ENCODE data around the gene IL1RAPL1.
"Not testable (repeated sequence)": the region's sequence is repeated elsewhere in the genome, so short reads cannot be mapped to it uniquely, and the experiment has no call there.

IL1RAPL1 gene

GRCh38 chrX:29242856-29243255, 655.6 kb downstream of the IL1RAPL1 start:
- peaks cover 5% of the 10 kb centered on the region for H3K9me3 Mint-ChIP-seq
- no peaks in the 10 kb centered on the region for H3K4me1 Mint-ChIP-seq
- no peak overlapping the region for H3K27ac Mint-ChIP-seq
- no peak for ATAC-seq
- no peaks in the 10 kb centered on the region for H3K27me3 Mint-ChIP-seq
- H3K4me3 Mint-ChIP-seq: no peak overlapping the region
- no peaks in the 10 kb centered on the region for H3K36me3 Mint-ChIP-seq

- H3K27me3 Mint-ChIP-seq: no peaks in the 10 kb centered on the region
- H3K36me3 Mint-ChIP-seq: no peaks in the 10 kb centered on the region
- ATAC-seq: no peak
- H3K4me1 Mint-ChIP-seq: no peaks in the 10 kb centered on the region
- H3K27ac Mint-ChIP-seq: no peak overlapping the region
- H3K4me3 Mint-ChIP-seq: no peak overlapping the region
- peaks cover 5% of the 10 kb centered on the region for H3K9me3 Mint-ChIP-seq
Observed at GRCh38 chrX:29243942-29244341, 656.7 kb downstream of the IL1RAPL1 start.

- Mint-ChIP-seq H3K27me3 (no peaks in the 10 kb centered on the region), H3K36me3 (no peaks in the 10 kb centered on the region), H3K9me3 (peaks cover 2% of the 10 kb centered on the region), H3K4me1 (no peaks in the 10 kb centered on the region), H3K4me3 (no peak overlapping the region), H3K27ac (no peak overlapping the region)
- ATAC-seq: no peak
Observed at GRCh38 chrX:29254515-29254914, 667.3 kb downstream of the IL1RAPL1 start.

GRCh38 chrX:29257521-29257920, 670.3 kb downstream of the IL1RAPL1 start:
- Mint-ChIP-seq H3K9me3 (peaks cover 4% of the 10 kb centered on the region), H3K4me3 (no peak overlapping the region), H3K27me3 (no peaks in the 10 kb centered on the region), H3K36me3 (no peaks in the 10 kb centered on the region), H3K27ac (no peak overlapping the region), H3K4me1 (no peaks in the 10 kb centered on the region)
- no peak for ATAC-seq

- no peaks in the 10 kb centered on the region for H3K9me3 Mint-ChIP-seq
- no peaks in the 10 kb centered on the region for H3K36me3 Mint-ChIP-seq
- H3K27me3 Mint-ChIP-seq: no peaks in the 10 kb centered on the region
Observed at GRCh38 chrX:29269390-29269789, 682.1 kb downstream of the IL1RAPL1 start.

GRCh38 chrX:29274517-29274916, 687.3 kb downstream of the IL1RAPL1 start:
- H3K36me3 Mint-ChIP-seq: no peaks in the 10 kb centered on the region
- no peak for ATAC-seq
- H3K9me3 Mint-ChIP-seq: peaks cover 2% of the 10 kb centered on the region
- H3K4me3 Mint-ChIP-seq: no peak overlapping the region
- H3K4me1 Mint-ChIP-seq: no peaks in the 10 kb centered on the region
- H3K27me3 Mint-ChIP-seq: no peaks in the 10 kb centered on the region
- no peak overlapping the region for H3K27ac Mint-ChIP-seq

More at GRCh38 chrX:29269390-29269789, 682.1 kb downstream of the IL1RAPL1 start:
- ATAC-seq: no peak
- Mint-ChIP-seq H3K4me3 (no peak overlapping the region), H3K27ac (no peak overlapping the region), H3K4me1 (no peaks in the 10 kb centered on the region)

- ATAC-seq: no peak
- H3K4me3 Mint-ChIP-seq: no peak overlapping the region
Observed at GRCh38 chrX:29275928-29276327, 688.7 kb downstream of the IL1RAPL1 start.

GRCh38 chrX:29281078-29281742, 694.0 kb downstream of the IL1RAPL1 start:
- Mint-ChIP-seq H3K9me3 (peaks cover 2% of the 10 kb centered on the region), H3K4me1 (no peaks in the 10 kb centered on the region), H3K27me3 (no peaks in the 10 kb centered on the region), H3K36me3 (no peaks in the 10 kb centered on the region), H3K4me3 (no peak overlapping the region), H3K27ac (no peak overlapping the region)
- ATAC-seq: no peak

More at GRCh38 chrX:29275928-29276327, 688.7 kb downstream of the IL1RAPL1 start:
- Mint-ChIP-seq H3K27me3 (no peaks in the 10 kb centered on the region), H3K4me1 (no peaks in the 10 kb centered on the region), H3K27ac (no peak overlapping the region), H3K36me3 (no peaks in the 10 kb centered on the region), H3K9me3 (peaks cover 5% of the 10 kb centered on the region)

GRCh38 chrX:29285664-29286063, 698.4 kb downstream of the IL1RAPL1 start:
- no peak for ATAC-seq
- Mint-ChIP-seq H3K4me1 (no peaks in the 10 kb centered on the region), H3K27me3 (no peaks in the 10 kb centered on the region), H3K36me3 (no peaks in the 10 kb centered on the region), H3K4me3 (no peak overlapping the region), H3K27ac (no peak overlapping the region), H3K9me3 (peaks cover under 1% of the 10 kb centered on the region)

GRCh38 chrX:29295987-29296680, 708.9 kb downstream of the IL1RAPL1 start:
- no peak for ATAC-seq
- Mint-ChIP-seq H3K4me3 (no peak overlapping the region), H3K27ac (no peak overlapping the region), H3K27me3 (no peaks in the 10 kb centered on the region), H3K9me3 (no peaks in the 10 kb centered on the region), H3K36me3 (no peaks in the 10 kb centered on the region), H3K4me1 (no peaks in the 10 kb centered on the region)

- Mint-ChIP-seq H3K27me3 (no peaks in the 10 kb centered on the region), H3K9me3 (no peaks in the 10 kb centered on the region), H3K4me1 (no peaks in the 10 kb centered on the region), H3K36me3 (no peaks in the 10 kb centered on the region), H3K27ac (no peak overlapping the region), H3K4me3 (no peak overlapping the region)
- ATAC-seq: no peak
Observed at GRCh38 chrX:29297171-29297800, 710.0 kb downstream of the IL1RAPL1 start.

- no peak overlapping the region for H3K27ac Mint-ChIP-seq
Observed at GRCh38 chrX:29299684-29300083, 712.4 kb downstream of the IL1RAPL1 start.

GRCh38 chrX:29308726-29309125, 721.5 kb downstream of the IL1RAPL1 start:
- H3K27me3 Mint-ChIP-seq: no peaks in the 10 kb centered on the region
- H3K9me3 Mint-ChIP-seq: no peaks in the 10 kb centered on the region
- H3K4me1 Mint-ChIP-seq: no peaks in the 10 kb centered on the region
- no peak overlapping the region for H3K4me3 Mint-ChIP-seq
- H3K36me3 Mint-ChIP-seq: no peaks in the 10 kb centered on the region
- no peak overlapping the region for H3K27ac Mint-ChIP-seq
- no peak for ATAC-seq

More at GRCh38 chrX:29299684-29300083, 712.4 kb downstream of the IL1RAPL1 start:
- no peaks in the 10 kb centered on the region for H3K27me3 Mint-ChIP-seq
- no peaks in the 10 kb centered on the region for H3K9me3 Mint-ChIP-seq
- H3K36me3 Mint-ChIP-seq: no peaks in the 10 kb centered on the region
- no peak for ATAC-seq
- no peaks in the 10 kb centered on the region for H3K4me1 Mint-ChIP-seq
- no peak overlapping the region for H3K4me3 Mint-ChIP-seq

GRCh38 chrX:29315931-29316330, 728.7 kb downstream of the IL1RAPL1 start:
- H3K27ac Mint-ChIP-seq: no peak overlapping the region
- no peaks in the 10 kb centered on the region for H3K36me3 Mint-ChIP-seq
- no peaks in the 10 kb centered on the region for H3K4me1 Mint-ChIP-seq
- no peak overlapping the region for H3K4me3 Mint-ChIP-seq
- ATAC-seq: no peak
- H3K27me3 Mint-ChIP-seq: no peaks in the 10 kb centered on the region
- H3K9me3 Mint-ChIP-seq: no peaks in the 10 kb centered on the region

GRCh38 chrX:29318012-29318411, 730.8 kb downstream of the IL1RAPL1 start:
- Mint-ChIP-seq H3K27me3 (no peaks in the 10 kb centered on the region), H3K27ac (no peak overlapping the region), H3K9me3 (peaks cover 3% of the 10 kb centered on the region), H3K4me1 (no peaks in the 10 kb centered on the region), H3K36me3 (no peaks in the 10 kb centered on the region), H3K4me3 (no peak overlapping the region)
- no peak for ATAC-seq

GRCh38 chrX:29332429-29332828, 745.2 kb downstream of the IL1RAPL1 start:
- not testable (repeated sequence) for H3K4me3 Mint-ChIP-seq, H3K27me3 Mint-ChIP-seq, H3K27ac Mint-ChIP-seq, ATAC-seq, H3K9me3 Mint-ChIP-seq, H3K36me3 Mint-ChIP-seq, H3K4me1 Mint-ChIP-seq

Data from stimulated activated memory B cell treated with anti-CD40 and anti-IgM and Interleukin-4, amounts not matched to agents 10 μg/mL and 1 μg/mL and 100 μg/mL, for 72 hours (primary cell).